GM21526 (cell line): ENCODE data around the gene ERFE.
"Not testable (repeated sequence)": the region's sequence is repeated elsewhere in the genome, so short reads cannot be mapped to it uniquely, and the experiment has no call there.

Source experiments
- ATAC-seq: cut with Tn5 transposase; IDR thresholded peaks from one replicate; pipeline ENCODE4 v1.9.1; 2021; ENCODE audit warnings: moderate library complexity; ENCODE audit not compliant: unreplicated experiment, low FRiP score

The ERFE gene

GRCh38 chr2:238158509-238159070 lies at the start of gene ERFE:
Gene ERFE, plus strand, starts transcription at chr2:238158970. Its CDS starts 38 bp downstream, at chr2:238159008.
- ATAC-seq: no peak

- ATAC-seq: no peak
Observed at GRCh38 chr2:238113611-238114010, 45.2 kb upstream of the ERFE start.

- no peak for ATAC-seq
Observed at GRCh38 chr2:238114331-238114841, 44.4 kb upstream of the ERFE start.

GRCh38 chr2:238114851-238115660 lies 43.7 kb upstream of the ERFE start:
- ATAC-seq: no peak

- not testable (repeated sequence) for ATAC-seq
Observed at GRCh38 chr2:238115709-238116108, 43.1 kb upstream of the ERFE start.

- no peak for ATAC-seq
Observed at GRCh38 chr2:238116298-238117198, 42.2 kb upstream of the ERFE start.

GRCh38 chr2:238117199-238118154 lies 41.3 kb upstream of the ERFE start:
- ATAC-seq: no peak

- no peak for ATAC-seq
Observed at GRCh38 chr2:238119756-238120462, 38.9 kb upstream of the ERFE start.

GRCh38 chr2:238120463-238121298 lies 38.1 kb upstream of the ERFE start:
- no peak for ATAC-seq

GRCh38 chr2:238121511-238122286 lies 37.1 kb upstream of the ERFE start:
- no peak for ATAC-seq

- ATAC-seq: no peak
Observed at GRCh38 chr2:238122287-238123217, 36.2 kb upstream of the ERFE start.

GRCh38 chr2:238123218-238123971 lies 35.4 kb upstream of the ERFE start:
- no peak for ATAC-seq

- no peak for ATAC-seq
Observed at GRCh38 chr2:238123991-238124470, 34.7 kb upstream of the ERFE start.

GRCh38 chr2:238124488-238125126 lies 34.2 kb upstream of the ERFE start:
- ATAC-seq: no peak
